Measurements from ENCODE around the gene ZNF730. TPM values are rescaled to one million over a fixed set of nuclear protein-coding genes. Genes with fewer than 3 reads are reported as not detected.
"Not testable (repeated sequence)": the region's sequence is repeated elsewhere in the genome, so short reads cannot be mapped to it uniquely, and the experiment has no call there.

Gene ZNF730
- total RNA-seq, result 1.1 and 1.8 TPM in 2 replicates

GRCh38 chr19:23116802-23117571 is at the start of gene ZNF730:
TSS of gene ZNF730 (plus strand) at chr19:23117025. CDS start at chr19:23117174, 149 bp downstream.
- DNase-seq (ENCODE audit: low read depth in 2 of 2), result peak; percentile 61 to 72

GRCh38 chr19:23070353-23071146 is 46.3 kb upstream of the ZNF730 start:
- peak; percentile 4 to 6 for DNase-seq (ENCODE audit: low read depth in 2 of 2)

- DNase-seq (ENCODE audit: low read depth in 2 of 2), result peak in 1 of 2 donors; percentile 10
These were observed 45.7 kb upstream of the ZNF730 start for GRCh38 chr19:23071147-23071511.

GRCh38 chr19:23075031-23075733 is 41.6 kb upstream of the ZNF730 start:
- peak; percentile 33 to 78 for DNase-seq (ENCODE audit: low read depth in 2 of 2)

DNA sequence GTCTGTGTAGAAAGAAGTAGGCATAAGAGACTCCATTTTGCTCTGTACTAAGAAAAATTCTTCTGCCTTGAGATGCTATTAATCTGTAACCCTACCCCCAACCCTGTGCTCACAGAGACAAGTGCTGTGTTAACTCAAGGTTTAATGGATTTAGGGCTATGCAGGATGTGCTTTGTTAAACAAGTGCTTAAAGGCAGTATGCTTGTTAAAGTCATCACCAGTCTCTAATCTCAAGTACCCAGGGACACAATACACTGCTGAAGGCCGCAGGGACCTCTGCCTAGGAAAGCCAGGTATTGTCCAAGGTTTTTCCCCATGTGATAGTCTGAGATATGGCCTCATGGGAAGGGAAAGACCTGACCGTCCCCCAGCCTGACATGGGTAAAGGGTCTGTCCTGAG is 39.0 kb upstream of the ZNF730 start:
- not testable (repeated sequence) for DNase-seq (ENCODE audit: low read depth in 2 of 2)

DNA sequence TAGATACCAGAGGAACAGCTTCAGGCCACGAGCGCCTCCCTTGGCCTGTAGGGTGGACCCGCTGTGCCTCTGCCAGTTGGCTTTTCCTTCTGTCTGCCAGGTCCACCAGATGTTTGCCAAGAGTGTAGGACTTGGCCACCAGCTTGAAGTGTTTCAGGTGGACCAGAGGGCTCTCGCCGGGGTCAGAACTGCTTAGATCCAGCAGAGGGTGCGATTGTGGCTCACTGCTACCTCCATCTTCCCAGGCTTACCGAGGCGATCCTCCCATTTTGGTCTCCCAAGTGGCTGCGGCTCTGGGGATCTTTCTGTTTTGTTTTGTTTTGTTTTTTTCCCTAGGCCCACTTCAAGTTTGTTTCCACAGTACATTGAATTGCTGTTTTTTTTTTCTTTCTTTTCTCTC is 23.0 kb upstream of the ZNF730 start:
- DNase-seq (ENCODE audit: low read depth in 2 of 2), result no peak

GRCh38 chr19:23095418-23095817 is 21.4 kb upstream of the ZNF730 start:
- DNase-seq (ENCODE audit: low read depth in 2 of 2), result no peak

GRCh38 chr19:23098286-23098685 is 18.5 kb upstream of the ZNF730 start:
- DNase-seq (ENCODE audit: low read depth in 2 of 2), result no peak

- no peak for DNase-seq (ENCODE audit: low read depth in 2 of 2)
These were observed 17.8 kb upstream of the ZNF730 start for GRCh38 chr19:23098988-23099387.

DNA sequence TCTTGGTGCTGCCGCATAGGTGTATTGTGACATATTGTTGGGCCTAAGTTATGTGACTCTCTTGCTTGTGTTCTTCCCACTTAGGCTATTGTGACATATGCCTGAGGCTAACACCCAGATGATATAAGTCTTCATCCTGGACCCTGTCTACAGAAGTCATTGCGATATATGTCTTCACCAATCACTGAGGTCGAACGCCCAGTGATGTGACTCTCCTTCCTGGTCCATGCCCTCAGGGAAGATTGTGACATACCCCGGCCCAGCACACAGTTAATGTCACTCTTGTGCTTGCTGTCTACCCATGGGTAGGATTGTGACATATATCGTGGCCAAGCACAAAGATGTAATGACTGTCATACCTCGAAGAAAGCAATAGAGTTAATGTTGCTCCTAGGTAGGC is 16.9 kb upstream of the ZNF730 start:
- no peak for DNase-seq (ENCODE audit: low read depth in 2 of 2)

GRCh38 chr19:23101241-23101640 is 15.6 kb upstream of the ZNF730 start:
- no peak for DNase-seq (ENCODE audit: low read depth in 2 of 2)

GRCh38 chr19:23118400-23118799 is 1.6 kb downstream of the ZNF730 start:
- DNase-seq (ENCODE audit: low read depth in 2 of 2), result no peak

DNA sequence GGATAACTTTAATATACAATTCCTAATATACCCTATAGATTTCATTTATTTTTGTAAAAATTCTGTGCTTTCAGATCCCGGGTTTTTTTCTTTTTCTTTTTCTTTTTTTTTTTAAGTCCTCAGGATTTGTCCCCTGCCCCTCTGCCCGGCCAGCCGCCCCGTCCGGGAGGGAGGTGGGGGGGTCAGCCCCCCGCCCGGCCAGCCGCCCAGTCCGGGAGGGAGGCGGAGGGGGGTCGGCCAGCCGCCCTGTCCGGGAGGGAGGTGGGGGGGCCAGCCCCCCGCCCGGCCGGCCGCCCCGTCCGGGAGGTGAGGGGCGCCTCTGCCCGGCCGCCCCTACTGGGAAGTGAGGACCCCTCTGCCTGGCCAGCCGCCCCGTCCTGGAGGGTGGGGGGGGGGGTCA is 17.4 kb downstream of the ZNF730 start:
- DNase-seq (ENCODE audit: low read depth in 2 of 2), result not testable (repeated sequence)

- no peak for DNase-seq (ENCODE audit: low read depth in 2 of 2)
These were observed 29.0 kb downstream of the ZNF730 start for GRCh38 chr19:23145617-23146415.

DNA sequence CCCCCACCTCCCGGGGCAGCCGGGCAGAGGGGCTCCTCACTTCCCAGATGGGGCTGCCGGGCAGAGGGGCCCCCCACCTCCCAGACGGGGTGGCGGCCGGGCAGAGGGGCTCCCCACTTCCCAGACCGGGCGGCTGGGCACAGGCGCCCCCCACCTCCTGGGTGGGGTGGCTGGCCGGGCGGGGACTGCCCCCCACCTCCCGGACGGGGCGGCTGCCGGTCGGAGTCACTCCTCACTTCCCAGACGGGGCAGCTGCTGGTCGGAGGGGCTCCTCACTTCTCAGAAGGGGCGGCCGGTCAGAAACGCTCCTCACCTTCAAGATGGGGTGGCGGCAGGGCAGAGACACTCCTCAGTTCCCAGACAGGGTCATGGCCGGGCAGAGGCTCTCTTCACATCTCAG is 43.9 kb downstream of the ZNF730 start:
- no peak for DNase-seq (ENCODE audit: low read depth in 2 of 2)

DNA sequence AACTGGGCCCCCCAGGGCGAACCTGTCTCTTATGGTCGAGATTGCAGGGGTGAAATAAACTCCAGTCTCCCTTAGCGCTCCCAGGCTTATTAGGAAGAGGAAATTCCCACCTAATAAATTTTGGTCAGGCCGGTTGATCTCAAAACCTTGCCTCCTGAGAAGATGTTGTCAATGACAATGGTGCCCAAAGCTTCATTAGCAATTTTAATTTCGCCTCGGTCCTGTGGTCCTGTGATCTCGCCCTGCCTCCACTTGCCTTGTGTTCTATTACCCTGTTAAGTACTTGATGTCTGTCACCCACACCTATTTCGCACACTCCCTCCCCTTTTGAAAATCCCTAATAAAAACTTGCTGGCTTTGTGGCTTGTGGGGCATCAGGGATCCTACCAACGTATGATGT is 51.5 kb downstream of the ZNF730 start:
- not testable (repeated sequence) for DNase-seq (ENCODE audit: low read depth in 2 of 2)

DNA sequence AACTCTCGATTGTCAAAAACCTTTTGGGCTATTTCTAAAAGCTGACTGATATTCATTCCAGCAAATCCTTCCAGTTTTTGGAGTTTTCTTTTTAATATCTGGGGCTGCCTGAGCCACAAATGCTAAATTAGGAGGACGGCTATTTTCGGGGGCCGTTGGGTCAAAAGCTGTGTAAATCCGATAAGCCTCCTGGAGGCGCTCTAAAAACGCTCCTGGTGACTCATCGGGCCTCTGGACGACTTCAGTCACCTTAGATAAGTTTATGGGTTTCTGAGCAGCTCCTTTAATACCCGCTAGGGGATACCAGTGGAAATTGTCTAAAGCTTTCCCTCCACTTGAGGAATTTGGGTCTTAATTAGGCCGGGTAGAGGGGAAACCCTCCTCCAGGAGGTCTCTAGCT is 66.4 kb downstream of the ZNF730 start:
- DNase-seq (ENCODE audit: low read depth in 2 of 2), result no peak

- DNase-seq (ENCODE audit: low read depth in 2 of 2), result no peak
These were observed 73.5 kb downstream of the ZNF730 start for GRCh38 chr19:23190341-23190740.

All from lung microvascular endothelial cell (primary cell).